ENCODE measurements around the gene OXTR. TPM values are rescaled to one million over a fixed set of nuclear protein-coding genes. Genes with fewer than 3 reads are reported as not detected.

The OXTR gene
- total RNA-seq, 1 donor from 2014 or later = 3.9 TPM

DNA sequence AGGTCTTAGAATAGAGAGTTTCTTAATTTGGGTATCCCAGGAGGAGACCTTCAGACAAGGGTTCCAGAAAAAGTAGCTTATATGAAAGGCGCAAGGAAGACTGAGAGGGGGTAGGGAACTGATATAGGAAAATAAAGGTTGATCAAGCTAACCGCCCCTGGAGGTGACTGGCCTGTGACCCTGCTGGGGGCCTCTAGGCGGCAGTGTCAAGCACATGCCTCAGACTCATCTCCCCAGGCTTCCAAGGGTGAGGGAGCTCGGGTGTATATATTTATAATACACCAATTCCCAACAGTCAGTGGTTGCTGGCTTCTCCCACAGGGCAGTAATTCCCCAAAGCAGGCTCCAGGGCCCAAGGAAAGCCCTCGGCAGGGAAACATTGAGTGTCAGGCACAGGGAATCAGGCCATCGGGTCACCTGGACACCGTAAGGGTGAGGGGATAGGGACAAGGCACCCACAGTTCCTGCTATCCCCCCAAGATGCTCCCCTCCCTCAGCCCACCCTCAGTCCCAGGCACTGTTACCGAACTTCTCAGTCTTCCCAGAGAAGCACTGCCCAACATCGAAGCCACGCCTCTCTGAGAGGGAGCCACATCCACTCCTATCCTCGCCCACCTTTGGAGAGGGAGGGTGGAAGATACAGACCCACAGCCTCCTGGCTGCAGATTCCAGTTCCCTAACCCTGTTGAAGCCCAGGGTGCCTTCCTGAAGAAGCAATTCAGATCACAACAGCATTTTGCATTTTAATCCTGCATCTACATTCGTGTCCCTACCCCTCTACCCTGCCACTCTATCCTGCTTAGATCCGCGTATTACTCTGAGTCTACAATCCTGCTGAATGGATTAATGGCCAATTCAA is 55.3 kb downstream of the OXTR start:
- H3K27ac Mint-ChIP-seq = no peak overlapping the region
- no peaks in the 10 kb centered on the region for H3K27me3 Mint-ChIP-seq (ENCODE audit: insufficient read depth, low read depth)
- no peaks in the 10 kb centered on the region for H3K36me3 Mint-ChIP-seq
- H3K4me1 Mint-ChIP-seq = peaks cover 20% of the 10 kb centered on the region
- Histone ChIP-seq H2AFZ (replicated peaks) (no peak overlapping the region), H3K27me3 (peaks cover 44% of the 10 kb centered on the region), H3K4me1 (no peaks in the 10 kb centered on the region), H3K9me3 (ENCODE audit: low read depth) (no peaks in the 10 kb centered on the region), H3F3A (ENCODE audit: low read depth) (peaks cover 4% of the 10 kb centered on the region), H3K4me2 (no peak overlapping the region), H3K4me3 (no peak overlapping the region), H3K36me3 (no peaks in the 10 kb centered on the region), H3K79me2 (ENCODE audit: low read depth) (no peaks in the 10 kb centered on the region), H4K20me1 (ENCODE audit: low read depth) (no peaks in the 10 kb centered on the region), H3K27ac (no peak overlapping the region), H3K9ac (no peak overlapping the region)
- H3K9me3 Mint-ChIP-seq = peaks cover 4% of the 10 kb centered on the region
- no peak overlapping the region for H3K4me3 Mint-ChIP-seq
- DNase-seq (ENCODE audit: low spot score) = peak; percentile 22
- no peak for TF ChIP-seq EZH2 (IDR thresholded peaks at IDR 0.05)
- TF ChIP-seq EZH2phosphoT487 (IDR thresholded peaks at IDR 0.05) = no peak
- TF ChIP-seq, protein P1, sequence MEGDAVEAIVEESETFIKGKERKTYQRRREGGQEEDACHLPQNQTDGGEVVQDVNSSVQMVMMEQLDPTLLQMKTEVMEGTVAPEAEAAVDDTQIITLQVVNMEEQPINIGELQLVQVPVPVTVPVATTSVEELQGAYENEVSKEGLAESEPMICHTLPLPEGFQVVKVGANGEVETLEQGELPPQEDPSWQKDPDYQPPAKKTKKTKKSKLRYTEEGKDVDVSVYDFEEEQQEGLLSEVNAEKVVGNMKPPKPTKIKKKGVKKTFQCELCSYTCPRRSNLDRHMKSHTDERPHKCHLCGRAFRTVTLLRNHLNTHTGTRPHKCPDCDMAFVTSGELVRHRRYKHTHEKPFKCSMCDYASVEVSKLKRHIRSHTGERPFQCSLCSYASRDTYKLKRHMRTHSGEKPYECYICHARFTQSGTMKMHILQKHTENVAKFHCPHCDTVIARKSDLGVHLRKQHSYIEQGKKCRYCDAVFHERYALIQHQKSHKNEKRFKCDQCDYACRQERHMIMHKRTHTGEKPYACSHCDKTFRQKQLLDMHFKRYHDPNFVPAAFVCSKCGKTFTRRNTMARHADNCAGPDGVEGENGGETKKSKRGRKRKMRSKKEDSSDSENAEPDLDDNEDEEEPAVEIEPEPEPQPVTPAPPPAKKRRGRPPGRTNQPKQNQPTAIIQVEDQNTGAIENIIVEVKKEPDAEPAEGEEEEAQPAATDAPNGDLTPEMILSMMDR (IDR thresholded peaks at IDR 0.05) = peak; percentile 59

DNA sequence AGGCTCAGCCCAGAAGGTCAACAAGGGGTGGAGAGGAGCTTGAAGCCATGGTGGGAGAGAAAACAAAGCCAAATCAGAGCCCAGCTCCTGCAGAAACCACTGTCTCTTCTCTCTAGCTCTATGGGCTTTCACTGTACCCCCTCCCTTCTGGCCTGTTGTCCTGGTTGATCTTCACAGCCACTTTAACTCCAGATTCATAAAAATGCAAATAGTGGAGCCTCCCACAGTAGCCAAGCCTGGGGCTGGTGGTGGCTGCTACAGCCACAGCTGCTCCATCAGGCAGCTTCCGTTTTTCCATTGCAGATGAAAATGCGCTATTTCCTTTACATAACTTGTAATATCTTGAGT is 56.5 kb downstream of the OXTR start:
- H3K27me3 ChIP-seq = peaks cover 51% of the 10 kb centered on the region

DNA sequence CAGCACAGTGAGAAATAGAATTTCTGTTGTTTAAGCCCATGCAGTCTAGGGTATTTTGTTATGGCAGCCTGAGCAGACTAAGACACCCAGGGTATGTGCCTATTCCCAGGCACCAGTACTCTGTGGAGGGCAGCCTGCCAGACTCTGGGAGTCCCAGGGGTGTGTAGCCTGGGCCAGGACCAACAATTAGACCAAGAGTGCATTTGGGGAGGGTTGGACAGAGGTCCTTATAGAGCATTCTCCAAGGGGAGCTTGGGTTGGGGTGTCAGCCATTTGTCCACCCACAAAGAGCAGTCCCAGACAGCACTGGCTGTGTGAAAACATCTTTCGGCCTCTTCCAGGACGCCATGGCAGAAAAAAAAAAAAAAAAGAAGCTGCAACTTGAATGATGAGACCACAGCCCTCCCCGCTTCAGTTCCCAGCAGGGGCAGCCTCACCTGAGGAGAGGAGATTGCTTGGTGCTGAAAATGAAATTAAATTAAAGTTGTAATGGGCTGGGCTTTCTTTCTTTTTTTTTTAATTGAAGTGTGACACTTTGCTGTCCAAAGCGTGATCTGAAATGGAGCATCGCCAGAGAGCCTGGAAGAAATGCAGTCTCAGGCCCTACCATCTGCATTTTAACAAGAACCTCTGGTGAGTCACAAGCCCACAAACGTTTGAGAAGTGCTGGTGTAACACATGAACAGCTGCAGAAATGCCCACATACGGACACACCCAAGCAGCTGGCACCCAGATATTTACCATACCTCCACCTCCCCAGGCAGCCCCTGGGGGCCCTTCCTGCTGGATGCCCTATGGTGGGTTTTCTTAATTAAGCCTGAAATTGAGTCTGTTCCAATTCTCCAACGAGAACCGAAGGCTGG is 57.1 kb downstream of the OXTR start:
- peaks cover 4% of the 10 kb centered on the region for H3K9me3 Mint-ChIP-seq
- Histone ChIP-seq H4K20me1 (ENCODE audit: low read depth) (no peaks in the 10 kb centered on the region), H3K9me3 (ENCODE audit: low read depth) (no peaks in the 10 kb centered on the region), H2AFZ (replicated peaks) (no peak overlapping the region), H3K4me1 (no peaks in the 10 kb centered on the region), H3K27me3 (peaks cover 54% of the 10 kb centered on the region), H3K79me2 (ENCODE audit: low read depth) (no peaks in the 10 kb centered on the region), H3K36me3 (no peaks in the 10 kb centered on the region), H3K4me3 (no peak overlapping the region), H3F3A (ENCODE audit: low read depth) (peaks cover 4% of the 10 kb centered on the region), H3K4me2 (no peak overlapping the region), H3K27ac (no peak overlapping the region), H3K9ac (no peak overlapping the region)
- no peak for TF ChIP-seq EZH2phosphoT487 (IDR thresholded peaks at IDR 0.05)
- no peaks in the 10 kb centered on the region for H3K36me3 Mint-ChIP-seq
- H3K4me3 Mint-ChIP-seq = no peak overlapping the region
- no peaks in the 10 kb centered on the region for H3K27me3 Mint-ChIP-seq (ENCODE audit: insufficient read depth, low read depth)
- H3K4me1 Mint-ChIP-seq = peaks cover 20% of the 10 kb centered on the region
- no peak for DNase-seq (ENCODE audit: low spot score)
- H3K27ac Mint-ChIP-seq = no peak overlapping the region

More for the DNA sequence above, 56.5 kb downstream of the OXTR start:
- no peak overlapping the region for H3K4me3 Mint-ChIP-seq
- H3K27ac Mint-ChIP-seq = no peak overlapping the region
- Histone ChIP-seq H3K36me3 (no peaks in the 10 kb centered on the region), H4K20me1 (ENCODE audit: low read depth) (no peaks in the 10 kb centered on the region), H3K79me2 (ENCODE audit: low read depth) (no peaks in the 10 kb centered on the region), H3K4me3 (no peak overlapping the region), H3K9me3 (ENCODE audit: low read depth) (no peaks in the 10 kb centered on the region), H3K27ac (no peak overlapping the region), H3K9ac (no peak overlapping the region), H2AFZ (replicated peaks) (no peak overlapping the region), H3K4me2 (no peak overlapping the region), H3K4me1 (no peaks in the 10 kb centered on the region), H3F3A (ENCODE audit: low read depth) (peaks cover 4% of the 10 kb centered on the region)
- TF ChIP-seq EZH2 (IDR thresholded peaks at IDR 0.05) (no peak), EZH2phosphoT487 (IDR thresholded peaks at IDR 0.05) (no peak)
- TF ChIP-seq, protein P1 (IDR thresholded peaks at IDR 0.05) = no peak
- peaks cover 4% of the 10 kb centered on the region for H3K9me3 Mint-ChIP-seq
- peaks cover 20% of the 10 kb centered on the region for H3K4me1 Mint-ChIP-seq
- DNase-seq (ENCODE audit: low spot score) = no peak
- H3K36me3 Mint-ChIP-seq = no peaks in the 10 kb centered on the region
- H3K27me3 Mint-ChIP-seq (ENCODE audit: insufficient read depth, low read depth) = no peaks in the 10 kb centered on the region

Measured in neural progenitor cell (in vitro differentiated cells).